ENCODE measurements around the gene PTPRK.

The PTPRK gene

DNA sequence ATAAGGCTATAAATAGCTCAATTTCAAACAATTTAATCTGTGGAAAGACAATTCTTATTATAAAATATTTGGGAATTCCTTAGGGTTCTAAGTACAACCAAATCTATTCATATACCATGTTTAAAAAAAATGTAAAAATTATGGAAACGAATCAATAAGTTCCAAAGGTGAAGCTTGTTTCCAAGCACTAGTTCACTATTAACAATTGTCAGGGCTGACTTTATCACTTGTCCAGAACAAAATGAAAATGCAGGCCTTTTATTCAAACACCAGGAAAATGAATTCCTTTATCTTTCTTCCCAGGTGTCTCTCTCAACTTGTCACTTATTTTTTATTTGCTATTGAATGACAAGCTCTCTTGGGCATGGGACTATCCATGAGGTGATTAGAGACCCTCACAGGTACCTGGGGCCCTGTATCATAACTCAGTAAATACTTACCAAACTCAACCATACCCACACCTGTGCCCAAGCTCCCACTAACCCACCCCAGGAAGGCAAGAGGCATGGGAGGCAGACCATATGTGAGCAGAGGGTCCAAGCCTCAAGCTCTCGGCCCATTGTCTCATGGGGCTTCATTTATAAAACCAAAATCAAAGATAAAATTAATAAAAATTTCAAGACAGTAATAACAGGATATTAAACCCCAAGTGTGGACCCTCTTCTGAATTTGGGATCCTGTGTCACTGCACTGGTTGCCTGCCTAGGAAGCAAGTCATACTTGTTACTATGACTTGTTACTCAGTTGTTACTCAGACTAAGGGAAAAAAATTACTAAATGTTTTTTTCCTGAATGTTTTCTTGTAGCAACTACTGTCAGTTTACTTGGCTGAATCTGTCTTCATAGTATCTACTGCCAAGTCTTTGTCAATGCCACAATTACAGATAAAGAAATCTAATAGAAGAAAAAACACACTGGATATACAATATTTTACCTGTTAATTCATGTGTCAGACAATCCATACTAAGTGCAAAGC is 54.7 kb downstream of the PTPRK start:
- Histone ChIP-seq H2AFZ (ENCODE audit: low read depth, low read length) (no peak overlapping the region), H3K4me1 (ENCODE audit: low read length) (no peaks in the 10 kb centered on the region), H3K9me3 (ENCODE audit: insufficient read depth, low read length) (no peaks in the 10 kb centered on the region), H4K20me1 (ENCODE audit: insufficient read depth, low read length) (no peaks in the 10 kb centered on the region), H3K4me2 (ENCODE audit: low read length) (no peak overlapping the region), H3K9ac (ENCODE audit: low read length) (no peak overlapping the region), H3K4me3 (ENCODE audit: low read length) (no peak overlapping the region), H3K36me3 (replicated peaks; ENCODE audit: low read depth, low read length) (no peaks in the 10 kb centered on the region), H3K27me3 (ENCODE audit: low read depth, low read length) (no peaks in the 10 kb centered on the region), H3K27ac (ENCODE audit: low read length) (no peak overlapping the region), H3K79me2 (ENCODE audit: low read length) (no peaks in the 10 kb centered on the region)
- TF ChIP-seq EZH2phosphoT487 (IDR thresholded peaks at IDR 0.05; ENCODE audit: low read depth): no peak
- TF ChIP-seq, protein P1, sequence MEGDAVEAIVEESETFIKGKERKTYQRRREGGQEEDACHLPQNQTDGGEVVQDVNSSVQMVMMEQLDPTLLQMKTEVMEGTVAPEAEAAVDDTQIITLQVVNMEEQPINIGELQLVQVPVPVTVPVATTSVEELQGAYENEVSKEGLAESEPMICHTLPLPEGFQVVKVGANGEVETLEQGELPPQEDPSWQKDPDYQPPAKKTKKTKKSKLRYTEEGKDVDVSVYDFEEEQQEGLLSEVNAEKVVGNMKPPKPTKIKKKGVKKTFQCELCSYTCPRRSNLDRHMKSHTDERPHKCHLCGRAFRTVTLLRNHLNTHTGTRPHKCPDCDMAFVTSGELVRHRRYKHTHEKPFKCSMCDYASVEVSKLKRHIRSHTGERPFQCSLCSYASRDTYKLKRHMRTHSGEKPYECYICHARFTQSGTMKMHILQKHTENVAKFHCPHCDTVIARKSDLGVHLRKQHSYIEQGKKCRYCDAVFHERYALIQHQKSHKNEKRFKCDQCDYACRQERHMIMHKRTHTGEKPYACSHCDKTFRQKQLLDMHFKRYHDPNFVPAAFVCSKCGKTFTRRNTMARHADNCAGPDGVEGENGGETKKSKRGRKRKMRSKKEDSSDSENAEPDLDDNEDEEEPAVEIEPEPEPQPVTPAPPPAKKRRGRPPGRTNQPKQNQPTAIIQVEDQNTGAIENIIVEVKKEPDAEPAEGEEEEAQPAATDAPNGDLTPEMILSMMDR (IDR thresholded peaks at IDR 0.05; ENCODE audit: low read depth, low read length): no peak

DNA sequence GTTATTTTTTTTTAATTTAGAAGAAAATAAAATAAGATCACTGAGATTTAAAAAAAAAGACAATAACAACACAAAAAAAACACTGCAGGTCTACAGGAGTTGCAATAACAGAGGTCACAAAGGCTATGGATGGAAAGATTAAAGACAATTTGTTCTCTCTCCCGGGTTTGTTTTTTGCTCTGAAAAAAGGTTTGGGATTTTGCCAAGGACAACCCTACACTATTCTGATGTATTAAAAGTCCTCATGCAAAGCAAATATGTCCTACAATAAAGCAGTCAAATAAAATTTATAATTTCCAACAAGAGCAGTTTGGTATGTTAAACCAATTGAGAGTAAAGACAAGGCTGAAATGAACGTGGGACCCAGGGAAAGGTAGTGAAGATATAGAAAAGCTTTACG is 55.6 kb downstream of the PTPRK start:
- Histone ChIP-seq H3K4me3 (ENCODE audit: low read length) (no peak overlapping the region), H3K9me3 (ENCODE audit: insufficient read depth, low read length) (no peaks in the 10 kb centered on the region), H3K36me3 (replicated peaks; ENCODE audit: low read depth, low read length) (no peaks in the 10 kb centered on the region), H3K4me1 (ENCODE audit: low read length) (no peaks in the 10 kb centered on the region), H3K27me3 (ENCODE audit: low read depth, low read length) (no peaks in the 10 kb centered on the region), H3K9ac (ENCODE audit: low read length) (no peak overlapping the region), H3K27ac (ENCODE audit: low read length) (no peak overlapping the region), H4K20me1 (ENCODE audit: insufficient read depth, low read length) (no peaks in the 10 kb centered on the region), H3K4me2 (ENCODE audit: low read length) (no peak overlapping the region), H3K79me2 (ENCODE audit: low read length) (no peaks in the 10 kb centered on the region), H2AFZ (ENCODE audit: low read depth, low read length) (no peak overlapping the region)
- TF ChIP-seq EZH2phosphoT487 (IDR thresholded peaks at IDR 0.05; ENCODE audit: low read depth): no peak
- TF ChIP-seq, protein P1 (IDR thresholded peaks at IDR 0.05; ENCODE audit: low read depth, low read length): no peak

DNA sequence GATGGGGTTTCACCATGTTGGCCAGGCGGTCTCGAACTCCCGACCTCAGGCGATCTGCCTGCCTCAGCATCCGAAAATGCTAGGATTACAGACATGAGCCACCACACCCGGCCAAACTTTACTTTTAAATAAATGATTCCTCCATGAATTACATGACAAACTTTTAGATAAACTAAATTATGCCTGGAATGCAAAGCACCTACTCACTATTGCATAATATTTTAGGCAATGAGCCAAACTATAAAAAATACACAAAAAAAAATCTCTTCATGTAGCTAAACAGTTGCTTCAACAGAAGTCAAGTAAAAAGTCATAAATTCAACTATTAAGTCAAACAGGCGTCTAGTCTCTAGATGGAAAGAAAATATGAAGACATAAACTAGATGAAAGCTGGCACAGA is 56.5 kb downstream of the PTPRK start:
- Histone ChIP-seq H3K9me3 (ENCODE audit: insufficient read depth, low read length) (no peaks in the 10 kb centered on the region), H3K36me3 (replicated peaks; ENCODE audit: low read depth, low read length) (no peaks in the 10 kb centered on the region), H3K27ac (ENCODE audit: low read length) (no peak overlapping the region), H3K4me3 (ENCODE audit: low read length) (no peak overlapping the region), H3K9ac (ENCODE audit: low read length) (no peak overlapping the region), H3K4me1 (ENCODE audit: low read length) (no peaks in the 10 kb centered on the region), H4K20me1 (ENCODE audit: insufficient read depth, low read length) (no peaks in the 10 kb centered on the region), H3K79me2 (ENCODE audit: low read length) (no peaks in the 10 kb centered on the region), H3K4me2 (ENCODE audit: low read length) (no peak overlapping the region), H2AFZ (ENCODE audit: low read depth, low read length) (no peak overlapping the region), H3K27me3 (ENCODE audit: low read depth, low read length) (no peaks in the 10 kb centered on the region)
- no peak for TF ChIP-seq EZH2phosphoT487 (IDR thresholded peaks at IDR 0.05; ENCODE audit: low read depth)
- TF ChIP-seq, protein P1 (IDR thresholded peaks at IDR 0.05; ENCODE audit: low read depth, low read length): no peak

DNA sequence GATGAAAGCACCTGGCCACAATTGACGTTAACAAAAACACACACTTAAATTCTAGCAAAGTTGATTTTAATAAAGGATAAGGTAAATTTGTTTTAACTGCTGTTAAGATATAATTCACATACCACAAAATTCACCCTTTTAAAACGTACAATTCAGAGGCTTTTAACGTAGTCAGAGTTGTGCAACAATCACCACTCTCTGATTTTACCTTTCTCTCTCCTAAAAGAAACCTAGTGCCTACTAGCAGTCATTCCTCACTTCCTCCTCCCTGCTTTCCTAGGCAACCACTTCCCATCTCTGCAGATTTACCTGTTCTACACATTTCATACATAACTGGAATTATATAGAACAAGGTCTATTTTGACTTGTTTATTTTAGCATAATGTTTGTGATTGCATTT is 58.9 kb downstream of the PTPRK start:
- H3K9ac ChIP-seq (ENCODE audit: low read length): no peak overlapping the region
- H3K4me1 ChIP-seq (ENCODE audit: low read length): no peaks in the 10 kb centered on the region
- no peaks in the 10 kb centered on the region for H3K36me3 ChIP-seq (replicated peaks; ENCODE audit: low read depth, low read length)
- H4K20me1 ChIP-seq (ENCODE audit: insufficient read depth, low read length): no peaks in the 10 kb centered on the region
- H3K27ac ChIP-seq (ENCODE audit: low read length): no peak overlapping the region
- H3K4me2 ChIP-seq (ENCODE audit: low read length): no peak overlapping the region
- H3K27me3 ChIP-seq (ENCODE audit: low read depth, low read length): no peaks in the 10 kb centered on the region
- H2AFZ ChIP-seq (ENCODE audit: low read depth, low read length): no peak overlapping the region
- no peaks in the 10 kb centered on the region for H3K79me2 ChIP-seq (ENCODE audit: low read length)
- H3K9me3 ChIP-seq (ENCODE audit: insufficient read depth, low read length): no peaks in the 10 kb centered on the region
- no peak overlapping the region for H3K4me3 ChIP-seq (ENCODE audit: low read length)
- TF ChIP-seq, protein P1 (IDR thresholded peaks at IDR 0.05; ENCODE audit: low read depth, low read length): no peak
- TF ChIP-seq EZH2phosphoT487 (IDR thresholded peaks at IDR 0.05; ENCODE audit: low read depth): no peak

All from OCI-LY3 (cell line).